ENCODE results near the gene P4HTM. TPM values are rescaled to one million over a fixed set of nuclear protein-coding genes. Genes with fewer than 3 reads are reported as not detected.
A peak's percentile ranks its signal among the peaks of the same experiment; 100 is the strongest.

P4HTM gene
- polyA plus RNA-seq, 3 donors = 14.9 to 40.0 (median 18.1) TPM

DNA sequence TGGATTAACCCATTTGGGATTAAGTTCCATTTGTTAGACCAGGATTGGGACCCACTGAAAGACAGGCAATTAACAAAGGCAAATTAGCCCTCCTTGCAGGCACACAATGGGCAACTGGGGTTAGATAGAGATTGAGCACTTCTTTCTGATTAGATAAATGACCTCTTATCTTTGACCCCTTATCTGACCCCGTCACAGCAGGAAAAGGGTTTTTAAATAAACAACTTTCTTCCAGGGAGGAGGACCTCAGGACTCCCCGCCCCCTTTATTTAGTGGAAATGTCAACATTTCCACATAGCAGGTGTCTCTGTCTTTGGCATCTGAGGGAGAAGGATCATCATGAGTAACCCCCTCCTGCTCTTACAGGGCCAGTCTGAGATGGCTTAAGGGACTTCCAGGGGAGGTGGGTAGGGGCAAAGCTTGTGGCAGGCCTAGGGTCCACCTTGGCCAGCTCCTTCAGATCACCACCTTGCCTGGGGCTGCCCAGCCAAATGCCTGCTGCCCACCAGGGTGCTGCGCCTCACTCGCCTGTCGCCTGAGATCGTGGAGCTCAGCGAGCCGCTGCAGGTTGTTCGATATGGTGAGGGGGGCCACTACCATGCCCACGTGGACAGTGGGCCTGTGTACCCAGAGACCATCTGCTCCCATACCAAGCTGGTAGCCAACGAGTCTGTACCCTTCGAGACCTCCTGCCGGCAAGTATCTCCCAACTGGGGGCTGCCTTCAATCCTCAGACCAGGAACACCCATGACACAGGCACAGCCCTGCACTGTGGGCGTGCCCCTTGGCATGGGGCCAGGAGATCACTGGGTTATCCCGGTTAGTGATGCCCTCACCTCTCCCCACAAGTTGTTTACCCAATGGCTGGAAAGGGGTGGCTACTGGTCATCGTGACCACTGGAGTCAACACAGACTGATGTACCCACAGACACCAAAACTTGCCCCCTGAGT lies 14.6 kb downstream of the P4HTM start:
- 100% methylated on average over 12 of the region's 16 CpGs for WGBS (ENCODE audit: insufficient coverage)
- peaks cover 20 to 33% of the 10 kb centered on the region in 2 donors for H3K4me1 ChIP-seq (ENCODE audit: control insufficient read depth in 1 of 2, insufficient read depth in 2 of 2, low read length in 2 of 2)
- no peaks in the 10 kb centered on the region for H3K36me3 ChIP-seq (replicated peaks in 1 of 2; ENCODE audit: control insufficient read depth in 1 of 2, insufficient read depth in 2 of 2, low read length in 2 of 2)

DNA sequence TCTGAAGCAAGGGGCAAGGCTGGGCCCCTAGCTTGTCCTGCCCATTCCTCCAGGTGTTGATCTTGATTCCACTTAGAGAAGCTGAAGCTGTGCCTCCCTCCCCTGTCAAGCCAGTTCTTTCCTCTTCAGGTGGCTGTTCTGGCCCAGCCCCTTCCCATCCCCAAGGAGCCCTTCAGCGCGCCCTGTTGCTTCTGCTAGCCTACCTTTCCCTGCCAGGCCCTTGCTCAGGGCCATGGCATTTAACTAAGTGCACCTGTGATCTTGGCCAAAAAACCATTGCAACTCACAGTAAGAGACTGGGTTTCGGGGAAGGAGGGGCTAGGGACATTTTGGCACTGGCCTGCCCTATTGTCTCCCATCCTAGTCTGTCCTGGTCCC lies 15.3 kb downstream of the P4HTM start:
- no peak overlapping the region for H3K9ac ChIP-seq (ENCODE audit: insufficient read depth, low read length, poor library complexity, severe bottlenecking)
- Mint-ChIP-seq H3K27me3 (ENCODE audit: low read depth in 3 of 3) (peaks cover 0 to 3% (median 1%) of the 10 kb centered on the region in 3 donors), H3K4me1 (peaks cover 23% of the 10 kb centered on the region), H3K27ac (peak overlapping the region in 1 of 7 donors; percentile 14), H3K9me3 (no peaks in the 10 kb centered on the region), H3K4me3 (no peak overlapping the region), H3K36me3 (peaks cover 5 to 10% of the 10 kb centered on the region in 2 donors)
- TF ChIP-seq, protein P1, sequence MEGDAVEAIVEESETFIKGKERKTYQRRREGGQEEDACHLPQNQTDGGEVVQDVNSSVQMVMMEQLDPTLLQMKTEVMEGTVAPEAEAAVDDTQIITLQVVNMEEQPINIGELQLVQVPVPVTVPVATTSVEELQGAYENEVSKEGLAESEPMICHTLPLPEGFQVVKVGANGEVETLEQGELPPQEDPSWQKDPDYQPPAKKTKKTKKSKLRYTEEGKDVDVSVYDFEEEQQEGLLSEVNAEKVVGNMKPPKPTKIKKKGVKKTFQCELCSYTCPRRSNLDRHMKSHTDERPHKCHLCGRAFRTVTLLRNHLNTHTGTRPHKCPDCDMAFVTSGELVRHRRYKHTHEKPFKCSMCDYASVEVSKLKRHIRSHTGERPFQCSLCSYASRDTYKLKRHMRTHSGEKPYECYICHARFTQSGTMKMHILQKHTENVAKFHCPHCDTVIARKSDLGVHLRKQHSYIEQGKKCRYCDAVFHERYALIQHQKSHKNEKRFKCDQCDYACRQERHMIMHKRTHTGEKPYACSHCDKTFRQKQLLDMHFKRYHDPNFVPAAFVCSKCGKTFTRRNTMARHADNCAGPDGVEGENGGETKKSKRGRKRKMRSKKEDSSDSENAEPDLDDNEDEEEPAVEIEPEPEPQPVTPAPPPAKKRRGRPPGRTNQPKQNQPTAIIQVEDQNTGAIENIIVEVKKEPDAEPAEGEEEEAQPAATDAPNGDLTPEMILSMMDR (IDR thresholded peaks at IDR 0.05) = no peak
- no peaks in the 10 kb centered on the region for H3K36me3 ChIP-seq (replicated peaks in 1 of 2; ENCODE audit: control insufficient read depth in 1 of 2, insufficient read depth in 2 of 2, low read length in 2 of 2)
- WGBS (ENCODE audit: insufficient coverage) = 91% methylated on average over 1 of the region's 3 CpGs
- H3K27ac ChIP-seq (ENCODE audit: low read depth in 1 of 2, low read length in 2 of 2) = no peak overlapping the region
- peaks cover 10% of the 10 kb centered on the region for H4K20me1 ChIP-seq (ENCODE audit: insufficient read depth, low read length)
- H3K27me3 ChIP-seq (ENCODE audit: control insufficient read depth in 2 of 2, insufficient read depth in 2 of 2, low read length in 2 of 2) = no peaks in the 10 kb centered on the region
- DNase-seq = no peak
- peaks cover 21% of the 10 kb centered on the region for H3K79me2 ChIP-seq (ENCODE audit: insufficient read depth, low read length)
- no peak overlapping the region for H3K4me3 ChIP-seq (replicated peaks in 1 of 3; ENCODE audit: low read depth in 2 of 3, low read length in 3 of 3)
- peaks cover 20 to 34% of the 10 kb centered on the region in 2 donors for H3K4me1 ChIP-seq (ENCODE audit: control insufficient read depth in 1 of 2, insufficient read depth in 2 of 2, low read length in 2 of 2)
- no peaks in the 10 kb centered on the region for H3K9me3 ChIP-seq (replicated peaks in 1 of 2; ENCODE audit: control insufficient read depth in 1 of 2, insufficient read depth in 1 of 2, low read length in 2 of 2)
- no peak overlapping the region for H2AFZ ChIP-seq (ENCODE audit: insufficient read depth, low read depth, low read length, poor library complexity, severe bottlenecking)
- no peak overlapping the region for H3K4me2 ChIP-seq (replicated peaks; ENCODE audit: extremely low read depth, low read length, poor library complexity, severe bottlenecking)
- intact Hi-C loops (cut with micrococcal nuclease) = no loop called here

More for the DNA sequence above, 14.6 kb downstream of the P4HTM start:
- Histone ChIP-seq H3K27me3 (ENCODE audit: control insufficient read depth in 2 of 2, insufficient read depth in 2 of 2, low read length in 2 of 2) (no peaks in the 10 kb centered on the region), H2AFZ (ENCODE audit: insufficient read depth, low read depth, low read length, poor library complexity, severe bottlenecking) (no peak overlapping the region), H3K9ac (ENCODE audit: insufficient read depth, low read length, poor library complexity, severe bottlenecking) (no peak overlapping the region), H3K4me3 (replicated peaks in 1 of 3; ENCODE audit: low read depth in 2 of 3, low read length in 3 of 3) (no peak overlapping the region), H3K79me2 (ENCODE audit: insufficient read depth, low read length) (peaks cover 19% of the 10 kb centered on the region), H3K4me2 (replicated peaks; ENCODE audit: extremely low read depth, low read length, poor library complexity, severe bottlenecking) (no peak overlapping the region), H3K27ac (ENCODE audit: low read depth in 1 of 2, low read length in 2 of 2) (no peak overlapping the region), H3K9me3 (replicated peaks in 1 of 2; ENCODE audit: control insufficient read depth in 1 of 2, insufficient read depth in 1 of 2, low read length in 2 of 2) (no peaks in the 10 kb centered on the region), H4K20me1 (ENCODE audit: insufficient read depth, low read length) (peaks cover 10% of the 10 kb centered on the region)
- TF ChIP-seq, protein P1 (IDR thresholded peaks at IDR 0.05) = no peak
- peaks cover 6% of the 10 kb centered on the region in 2 donors for H3K36me3 Mint-ChIP-seq
- intact Hi-C loops (cut with micrococcal nuclease) = no loop called here
- H3K4me3 Mint-ChIP-seq = no peak overlapping the region
- peaks cover 0 to 3% (median 1%) of the 10 kb centered on the region in 3 donors for H3K27me3 Mint-ChIP-seq (ENCODE audit: low read depth in 3 of 3)
- DNase-seq = no peak
- H3K4me1 Mint-ChIP-seq = peaks cover 22% of the 10 kb centered on the region
- H3K27ac Mint-ChIP-seq = peak overlapping the region in 2 of 7 donors; percentile 12 to 38
- no peaks in the 10 kb centered on the region for H3K9me3 Mint-ChIP-seq
